Fibroblast of skin of right quadriceps (primary cell): ENCODE data around the gene ASIC4.
A peak's percentile ranks its signal among the peaks of the same experiment; 100 is the strongest.

Source experiments
- DNase-seq: peaks from one replicate; pipeline ENCODE4 v3.0.0-alpha.2; 2013

The ASIC4 gene

DNA sequence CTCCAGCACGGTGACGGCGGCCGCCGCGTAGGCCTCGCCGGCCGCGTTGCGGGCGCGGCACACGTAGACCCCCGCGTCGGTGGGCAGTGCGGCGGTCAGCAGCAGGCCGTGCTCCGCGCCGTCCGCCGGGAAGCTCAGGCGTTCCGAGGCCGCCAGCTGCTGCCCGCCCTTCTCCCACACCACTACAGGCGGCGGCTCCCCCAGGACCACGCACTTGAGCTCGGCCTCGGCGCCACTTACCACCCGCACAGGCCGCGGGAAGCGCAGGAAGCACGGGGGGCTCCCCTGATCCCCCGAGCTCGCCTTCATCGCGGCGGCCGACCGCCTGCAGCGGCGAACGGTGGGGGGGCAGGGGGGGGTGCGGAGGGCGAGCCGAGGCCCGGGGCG lies 56.6 kb downstream of the ASIC4 start:
- peak; percentile 25 for DNase-seq

DNA sequence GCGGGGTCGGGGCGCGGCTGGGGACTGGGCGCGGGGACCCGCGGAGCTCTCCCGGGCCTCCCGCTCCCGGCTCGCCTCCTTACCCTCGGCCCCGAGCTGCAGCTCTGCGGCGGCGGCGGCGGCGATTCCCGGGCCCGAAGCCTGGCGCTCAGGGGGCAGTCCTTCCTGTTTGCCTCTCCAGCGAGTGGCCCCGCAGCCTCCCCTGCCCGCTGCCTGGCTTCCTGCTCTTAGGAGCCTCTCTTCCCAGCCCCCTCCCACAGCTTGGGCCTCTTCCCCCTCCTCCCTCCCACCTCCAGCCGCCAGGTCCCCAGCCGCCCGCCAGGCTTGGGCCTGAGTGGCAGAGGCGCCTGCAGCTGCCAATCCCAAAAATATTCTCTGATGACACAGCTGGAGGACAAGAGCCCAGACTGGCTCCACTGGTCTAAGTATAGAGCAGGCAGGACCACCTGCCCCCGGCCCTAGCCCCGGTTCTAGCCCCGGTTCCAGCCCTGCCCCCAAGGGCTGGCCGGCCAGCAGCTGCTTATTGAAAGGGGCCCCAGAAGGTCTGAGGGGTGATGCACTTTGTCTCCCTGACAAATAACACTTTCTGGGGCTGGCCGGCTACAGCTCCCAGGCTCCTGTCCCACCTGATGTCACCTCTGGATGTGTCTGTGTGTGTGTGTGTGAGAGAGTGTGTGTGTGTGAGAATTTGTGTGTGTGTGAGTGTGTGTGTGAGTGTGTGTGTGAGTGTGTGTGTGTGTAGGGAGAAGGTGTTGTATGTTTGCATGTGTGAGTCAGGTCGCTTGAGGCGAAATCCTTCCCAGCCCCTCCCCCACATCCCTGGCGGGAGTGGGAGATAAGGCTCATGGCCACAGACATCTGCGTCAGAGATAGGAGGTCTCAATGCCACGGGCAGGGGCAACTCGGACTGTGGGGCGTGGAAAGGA lies 57.3 kb downstream of the ASIC4 start, which contains the start of gene OBSL1:
TSS of gene OBSL1 (minus strand) at position 229 of the 926 bp plus-strand sequence. CDS start 307 bp downstream, outside the sequence.
- peak; percentile 77 for DNase-seq

DNA sequence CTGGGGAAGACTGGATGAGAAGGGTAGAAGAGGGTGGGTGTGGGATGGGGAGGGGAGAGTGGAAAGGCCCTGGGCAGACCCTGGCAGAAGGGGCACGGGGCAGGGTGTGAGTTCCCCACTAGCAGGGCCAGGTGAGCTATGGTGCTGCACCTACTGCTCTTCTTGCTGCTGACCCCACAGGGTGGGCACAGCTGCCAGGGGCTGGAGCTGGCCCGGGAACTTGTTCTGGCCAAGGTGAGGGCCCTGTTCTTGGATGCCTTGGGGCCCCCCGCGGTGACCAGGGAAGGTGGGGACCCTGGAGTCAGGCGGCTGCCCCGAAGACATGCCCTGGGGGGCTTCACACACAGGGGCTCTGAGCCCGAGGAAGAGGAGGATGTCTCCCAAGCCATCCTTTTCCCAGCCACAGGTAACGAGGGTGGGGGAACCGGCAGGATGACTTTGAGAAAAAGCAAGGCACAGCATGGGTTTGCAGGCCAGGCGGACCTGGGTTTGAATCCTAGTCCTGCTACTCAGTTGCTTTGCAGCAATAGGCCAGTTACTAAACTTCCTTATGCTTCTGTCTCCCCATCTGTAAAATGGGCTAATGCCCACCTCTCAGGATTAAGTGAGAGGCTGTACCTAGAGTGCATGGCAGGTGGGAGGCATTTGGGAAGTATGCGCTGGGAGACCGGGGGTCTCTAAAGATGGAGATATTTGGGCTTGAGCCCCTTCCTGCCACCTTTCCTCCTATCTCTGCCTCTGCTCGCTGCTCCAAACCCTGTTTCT lies 58.1 kb downstream of the ASIC4 start, which contains the start of gene INHA:
TSS of gene INHA (plus strand) at position 74 of the 765 bp plus-strand sequence. CDS start at position 139, 65 bp downstream.
- DNase-seq, result no peak

DNA sequence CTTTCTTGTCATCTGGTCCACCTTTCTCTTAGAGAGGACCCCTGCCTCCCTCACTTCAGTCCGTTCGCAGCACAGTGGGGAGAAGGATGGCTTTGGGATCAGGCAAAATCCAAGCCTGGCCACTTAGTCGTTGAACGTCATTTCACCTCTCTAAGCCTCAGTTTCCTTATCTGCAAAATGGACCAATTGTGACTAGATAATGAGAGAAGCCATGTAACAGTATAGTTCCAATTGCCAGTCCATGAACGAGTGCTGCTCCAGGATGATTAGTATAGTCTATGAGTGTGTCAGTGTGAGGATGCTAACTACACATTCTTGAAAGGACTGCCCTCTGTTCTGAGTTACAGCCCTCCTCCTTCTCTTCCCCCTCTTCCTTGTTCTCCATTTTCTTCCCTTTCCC lies 58.9 kb downstream of the ASIC4 start:
- no peak for DNase-seq

DNA sequence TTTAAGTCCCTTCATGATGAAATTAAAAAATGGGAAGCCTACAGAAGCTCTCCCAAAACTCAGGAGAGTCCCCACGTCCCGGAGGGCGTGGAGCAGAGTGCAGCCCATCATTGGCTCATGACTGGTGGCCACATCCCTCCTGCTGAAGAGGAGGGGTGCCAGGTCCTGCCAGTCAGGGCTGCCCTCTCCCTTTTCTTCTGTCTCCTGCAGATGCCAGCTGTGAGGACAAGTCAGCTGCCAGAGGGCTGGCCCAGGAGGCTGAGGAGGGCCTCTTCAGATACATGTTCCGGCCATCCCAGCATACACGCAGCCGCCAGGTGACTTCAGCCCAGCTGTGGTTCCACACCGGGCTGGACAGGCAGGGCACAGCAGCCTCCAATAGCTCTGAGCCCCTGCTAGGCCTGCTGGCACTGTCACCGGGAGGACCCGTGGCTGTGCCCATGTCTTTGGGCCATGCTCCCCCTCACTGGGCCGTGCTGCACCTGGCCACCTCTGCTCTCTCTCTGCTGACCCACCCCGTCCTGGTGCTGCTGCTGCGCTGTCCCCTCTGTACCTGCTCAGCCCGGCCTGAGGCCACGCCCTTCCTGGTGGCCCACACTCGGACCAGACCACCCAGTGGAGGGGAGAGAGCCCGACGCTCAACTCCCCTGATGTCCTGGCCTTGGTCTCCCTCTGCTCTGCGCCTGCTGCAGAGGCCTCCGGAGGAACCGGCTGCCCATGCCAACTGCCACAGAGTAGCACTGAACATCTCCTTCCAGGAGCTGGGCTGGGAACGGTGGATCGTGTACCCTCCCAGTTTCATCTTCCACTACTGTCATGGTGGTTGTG lies 60.4 kb downstream of the ASIC4 start:
- no peak for DNase-seq

DNA sequence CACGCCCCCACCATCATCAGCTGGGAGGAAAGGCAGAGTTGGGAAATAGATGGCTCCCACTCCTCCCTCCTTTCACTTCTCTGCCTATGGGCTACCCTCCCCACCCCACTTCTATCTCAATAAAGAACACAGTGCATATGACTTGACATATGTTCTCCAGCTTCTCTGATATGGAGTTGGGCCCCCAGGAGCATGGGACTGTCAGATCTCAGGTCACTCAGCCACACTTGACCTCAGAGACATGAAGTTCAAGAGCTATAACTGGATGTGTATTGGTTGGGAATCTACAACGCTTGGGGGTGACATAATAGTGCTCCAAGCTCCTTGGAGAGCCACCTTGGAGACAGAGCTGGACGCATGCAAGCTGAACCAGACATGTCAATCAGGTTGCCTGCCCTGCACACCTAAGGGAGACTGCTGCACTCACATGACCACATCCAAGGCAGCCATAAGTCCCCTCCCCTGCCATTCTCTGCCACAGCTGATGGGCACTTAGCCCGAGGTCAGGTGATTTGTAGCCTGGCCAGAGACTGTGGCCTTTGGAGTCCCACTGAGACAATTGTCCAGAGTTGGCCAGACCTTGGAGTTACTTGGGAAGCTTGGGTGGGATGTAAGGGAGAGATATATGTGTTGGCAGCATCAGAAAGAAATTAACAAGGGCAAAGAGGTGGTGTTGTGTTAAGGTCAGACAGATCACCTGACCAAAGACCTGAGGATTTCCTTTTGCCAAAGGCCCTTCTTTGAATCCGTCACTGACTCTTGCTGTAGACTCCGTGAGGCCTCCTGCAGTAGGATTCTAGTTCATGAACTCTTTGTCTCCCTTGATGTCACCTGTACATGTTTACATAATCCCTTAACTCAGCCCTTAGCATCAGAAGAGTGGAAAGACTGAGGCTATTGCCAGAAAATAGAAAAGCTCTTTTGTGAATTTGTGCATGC lies 61.6 kb downstream of the ASIC4 start:
- DNase-seq, result no peak

DNA sequence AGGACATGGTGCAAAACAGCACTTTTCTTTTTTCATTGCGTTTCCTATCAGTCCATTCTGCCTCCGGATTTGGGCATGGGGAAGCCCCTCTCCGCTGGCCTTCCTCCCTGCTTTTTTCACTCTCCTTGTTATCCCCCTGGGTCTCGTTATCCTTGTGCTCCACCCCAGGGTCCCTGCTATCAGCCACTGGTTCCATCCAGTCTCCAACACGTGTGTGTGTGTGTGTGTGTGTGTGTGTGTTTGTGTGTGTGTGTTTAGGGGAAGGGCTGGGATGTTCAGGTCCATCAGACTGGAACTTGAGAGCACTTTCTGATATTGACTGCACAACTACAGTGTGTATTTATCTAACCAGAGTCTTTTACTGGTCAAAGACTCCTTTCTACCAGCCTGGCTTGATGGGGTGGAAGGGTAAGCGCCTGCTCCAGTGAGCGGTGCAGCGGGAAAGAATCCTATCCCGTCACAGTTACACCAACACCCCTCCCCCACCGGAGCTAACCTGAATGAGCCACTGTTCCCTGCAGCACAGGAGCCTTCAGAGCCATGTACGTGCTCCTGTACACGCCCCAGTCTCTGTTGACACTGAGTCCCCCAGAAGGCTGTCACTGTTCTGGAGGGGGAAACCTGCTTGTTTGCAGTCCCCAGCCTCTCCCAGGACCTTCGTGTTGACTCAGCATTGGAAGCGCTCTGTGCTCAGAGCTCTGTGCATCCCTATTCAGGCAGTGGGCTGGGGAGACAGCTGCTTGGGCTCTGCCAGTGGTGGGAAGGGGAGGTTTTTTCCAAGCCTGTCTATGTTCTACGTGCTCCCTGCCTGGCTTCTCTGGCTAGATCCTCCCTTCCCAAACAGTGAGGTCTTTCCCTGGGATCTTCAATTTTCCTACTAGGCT lies 62.5 kb downstream of the ASIC4 start:
- peak; percentile 14 for DNase-seq

DNA sequence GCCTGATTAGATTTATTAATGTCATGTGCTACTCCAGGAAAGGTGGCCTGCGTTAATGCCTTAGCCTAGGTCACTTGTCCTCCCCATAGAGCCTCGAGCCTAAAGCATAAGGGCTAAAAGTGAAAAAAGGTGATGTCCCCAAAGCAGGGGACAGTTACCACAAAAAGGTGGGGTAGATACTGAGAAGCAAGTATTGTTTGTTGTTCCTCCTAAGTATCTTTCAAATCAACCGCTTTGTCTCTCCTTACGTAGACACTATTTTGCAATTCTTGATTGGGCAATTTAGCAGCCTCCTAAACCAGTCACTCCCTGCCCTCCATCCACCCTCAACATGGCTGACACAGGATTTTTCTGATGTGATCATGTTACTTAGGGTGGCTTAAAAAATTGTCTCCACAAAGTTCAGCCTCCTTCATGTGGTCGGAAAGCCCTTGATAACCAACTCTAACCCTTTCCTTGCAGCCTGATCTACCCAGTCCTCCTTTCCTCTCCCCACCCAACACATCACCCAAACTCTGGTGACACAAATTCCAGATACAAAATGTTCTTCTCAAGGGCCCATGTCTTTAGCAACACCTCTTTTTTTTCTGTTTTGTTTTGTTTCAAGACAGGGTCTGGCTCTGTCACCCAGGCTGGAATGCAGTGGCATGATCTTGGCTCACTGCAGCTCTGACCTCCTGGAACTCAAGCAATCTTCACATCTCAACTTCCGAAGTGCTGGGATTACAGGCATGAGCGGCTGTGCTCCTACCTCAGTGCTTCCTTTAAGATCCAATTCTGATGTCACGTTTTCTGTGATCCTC lies 64.7 kb downstream of the ASIC4 start:
- DNase-seq, result no peak

DNA sequence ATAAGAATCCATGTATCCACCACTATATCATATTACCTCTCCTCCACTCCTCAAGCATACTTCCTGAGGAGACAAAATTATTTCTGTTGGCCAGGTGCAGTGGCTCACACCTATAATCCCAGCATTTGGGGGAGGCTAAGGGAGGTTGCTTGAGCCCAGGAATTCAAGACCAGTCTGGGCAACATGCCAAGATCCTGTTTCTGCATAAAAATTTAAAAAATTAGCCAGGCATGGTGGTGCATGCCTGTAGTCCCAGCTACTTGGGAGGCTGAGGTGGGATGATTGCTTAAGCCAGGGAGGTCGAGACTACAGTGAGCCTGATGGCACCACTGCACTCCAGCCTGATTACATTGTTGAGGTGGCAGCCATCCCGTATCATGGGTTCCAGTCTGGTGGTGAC lies 67.1 kb downstream of the ASIC4 start:
- DNase-seq, result no peak
